Vagina (tissue), 2 donors: ENCODE measurements around the gene OXT. TPM values are rescaled to one million over a fixed set of nuclear protein-coding genes. Genes with fewer than 3 reads are reported as not detected.

Experiments
- DNase-seq, 2 donors: peaks; one replicate each; pipeline ENCODE4 v3.0.0-alpha.2; 2017; ENCODE audit errors: extremely low spot score in 2 of 2
- H3K27ac ChIP-seq: fragments of 200-600 bp; sonication (generic); one replicate; pipeline ENCODE4 v1.5.1; 2019
- H3K27me3 ChIP-seq: fragments of 200-600 bp; sonication (generic); one replicate; pipeline ENCODE4 v1.5.1; 2019
- H3K36me3 ChIP-seq, 2 donors: fragments of 200-600 bp; sonication (generic); one replicate each; pipeline ENCODE4 v1.5.1; 2017 to 2019
- H3K4me1 ChIP-seq: fragments of 200-600 bp; sonication (generic); one replicate; pipeline ENCODE4 v1.5.1; 2019
- H3K4me3 ChIP-seq, 2 donors: fragments of 200-600 bp; sonication (generic); 1 replicate in 1 of 2; 2 replicates in 1 of 2; pipeline ENCODE4 v1.5.1; 2016 to 2019
- H3K9me3 ChIP-seq: fragments of 200-600 bp; sonication (generic); one replicate; pipeline ENCODE4 v1.5.1; 2019
- CTCF ChIP-seq, 3 experiments: fragments of 450-650 bp in 2 of 3; fragments of 200-600 bp in 1 of 3; sonication (generic) in 1 of 3; IDR thresholded peaks; one replicate each; pipeline ENCODE4 v1.5.1; 2017 to 2019; ENCODE audit warnings: antibody characterized with exemption in 3 of 3, mild to moderate bottlenecking in 2 of 3, moderate library complexity in 2 of 3
- POLR2A ChIP-seq, 2 donors: fragments of 450-650 bp; IDR thresholded peaks; one replicate each; pipeline ENCODE4 v1.6.1; 2017; ENCODE audit warnings: antibody characterized with exemption in 2 of 2, mild to moderate bottlenecking in 2 of 2, moderate library complexity in 2 of 2
- POLR2AphosphoS5 ChIP-seq, 2 donors: sonication (generic); formaldehyde crosslinking; IDR thresholded peaks; one replicate each; pipeline ENCODE4 v1.9.0; 2017; ENCODE audit warnings: antibody characterized with exemption in 2 of 2, mild to moderate bottlenecking in 2 of 2, low read depth in 1 of 2; ENCODE audit not compliant: insufficient read depth in 1 of 2
- intact Hi-C: fragments of 100-400 bp; cut with DNase I; formaldehyde crosslinking; loops from one replicate; pipeline ENCODE4 v1.15.1; 2023
- total RNA-seq: library from RNA; depleted of rRNA; stranded (reverse); fragments of >200 nt; gene quantifications from one replicate; pipeline ENCODE4 v1.2.3, GENCODE V29; 2016

OXT gene
- total RNA-seq, 1 donor from 2014 or later, result not detected

- DNase-seq, result no peak
- intact Hi-C loops, result loop anchor here (10.0 kb wide), 1 partner anchor 64 kb away; no protein-coding TSS in a partner anchor
- peak overlapping the region; percentile 4 for H3K27ac ChIP-seq
- no peaks in the 10 kb centered on the region for H3K4me1 ChIP-seq
- H3K36me3 ChIP-seq, result peaks cover 5 to 26% of the 10 kb centered on the region in 2 donors
- no peaks in the 10 kb centered on the region for H3K27me3 ChIP-seq
- TF ChIP-seq CTCF (IDR thresholded peaks at IDR 0.05), result no peak
- no peak for TF ChIP-seq POLR2A (IDR thresholded peaks at IDR 0.05)
- no peaks in the 10 kb centered on the region for H3K9me3 ChIP-seq
- no peak overlapping the region for H3K4me3 ChIP-seq
Measured at GRCh38 chr20:3119044-3119443, 47.6 kb downstream of the OXT start.

GRCh38 chr20:3121271-3121911 lies 50.0 kb downstream of the OXT start:
- Histone ChIP-seq H3K4me3 (no peak overlapping the region), H3K27ac (no peak overlapping the region), H3K9me3 (no peaks in the 10 kb centered on the region), H3K27me3 (no peaks in the 10 kb centered on the region), H3K4me1 (no peaks in the 10 kb centered on the region), H3K36me3 (peaks cover 5 to 26% of the 10 kb centered on the region in 2 donors)
- intact Hi-C loops, result no loop called here
- no peak for DNase-seq
- no peak for TF ChIP-seq CTCF (IDR thresholded peaks at IDR 0.05)
- no peak for TF ChIP-seq POLR2A (IDR thresholded peaks at IDR 0.05)
- TF ChIP-seq POLR2AphosphoS5 (IDR thresholded peaks at IDR 0.05; ENCODE audit: insufficient read depth in 1 of 2, low read depth in 1 of 2), result no peak

Other genes with a start within 250 kb of the OXT start
- 22.1 TPM for gene PCED1A, start 231.0 kb upstream of the OXT start, total RNA-seq
- gene VPS16, start 230.9 kb upstream of the OXT start, total RNA-seq, result 30.0 TPM
- 45.7 TPM for gene PTPRA, start 198.1 kb upstream of the OXT start, total RNA-seq
- gene GNRH2, start 28.0 kb upstream of the OXT start, total RNA-seq, result not detected
- gene MRPS26, start 25.6 kb upstream of the OXT start, total RNA-seq, result 52.3 TPM
- gene AVP, start 13.1 kb downstream of the OXT start, total RNA-seq, result not detected
- gene FASTKD5, start 88.2 kb downstream of the OXT start, total RNA-seq, result 10.3 TPM
- 7.6 TPM for gene UBOX5, start 88.2 kb downstream of the OXT start, total RNA-seq
- gene LZTS3, start 101.9 kb downstream of the OXT start, total RNA-seq, result 12.8 TPM
- 61.4 TPM for gene DDRGK1, start 133.1 kb downstream of the OXT start, total RNA-seq
- 52.5 TPM for gene ITPA, start 137.9 kb downstream of the OXT start, total RNA-seq
- gene SLC4A11, start 167.6 kb downstream of the OXT start, total RNA-seq, result 4.9 TPM